ENCODE data around the gene SLC49A4. TPM values are rescaled to one million over a fixed set of nuclear protein-coding genes. Genes with fewer than 3 reads are reported as not detected.

SLC49A4 gene
- total RNA-seq, 1 donor from 2014 or later = 9.2 TPM

DNA sequence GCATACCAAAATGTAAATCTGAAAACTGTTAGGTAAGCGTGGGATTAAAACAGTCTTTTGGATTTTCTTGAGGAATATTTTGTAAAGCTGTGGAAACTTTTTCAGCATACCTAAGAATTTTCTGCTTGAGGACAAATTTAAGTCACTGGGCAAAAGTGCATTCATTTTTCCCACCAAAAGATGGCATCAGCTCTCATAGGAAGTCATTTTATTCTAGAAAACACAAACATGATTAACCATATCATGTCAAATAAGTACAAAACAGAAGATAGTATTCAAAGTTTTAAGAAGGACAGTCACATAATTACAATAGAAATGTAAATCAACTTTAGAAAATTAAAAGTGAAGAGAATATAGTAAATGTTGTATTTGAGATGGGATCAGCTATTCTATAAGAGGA, 63.5 kb downstream of the SLC49A4 start:
- DNase-seq (ENCODE audit: low read depth, low spot score) = no peak

DNA sequence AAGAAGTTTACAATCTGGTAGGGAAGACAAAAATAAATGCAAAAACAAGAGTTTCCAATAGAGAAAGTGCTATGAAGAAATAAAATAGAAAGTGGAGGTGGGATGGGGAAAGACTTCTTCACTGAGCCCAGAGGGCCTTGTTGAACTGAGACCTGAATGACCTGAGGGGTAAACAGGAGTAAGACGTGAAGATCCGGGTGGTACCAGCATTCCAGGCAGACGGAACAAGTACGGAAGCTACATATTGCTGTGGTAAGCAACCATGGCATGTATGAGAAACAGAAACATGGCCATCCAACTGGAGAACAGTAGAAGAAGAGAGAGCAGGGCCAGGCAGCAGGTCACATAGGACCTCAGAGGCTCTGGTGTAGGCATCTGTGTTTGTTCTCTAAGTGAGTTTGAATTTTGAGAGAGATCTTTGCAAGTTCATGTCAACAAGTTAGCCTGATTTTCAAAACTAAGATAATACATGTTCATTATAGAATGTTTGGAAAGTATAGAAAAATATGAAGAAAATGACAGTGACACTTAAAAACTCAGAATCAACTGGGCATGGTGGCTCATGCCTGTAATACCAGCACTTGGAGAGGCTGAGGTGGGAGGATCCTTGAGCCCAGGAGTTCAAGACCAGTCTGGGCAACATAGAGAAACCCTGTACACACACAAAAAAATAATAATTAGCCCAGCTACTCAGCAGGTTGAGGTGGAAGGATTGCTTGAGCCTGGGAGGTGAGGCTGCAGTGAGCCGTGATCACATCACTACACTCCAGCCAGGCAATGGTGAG, 64.3 kb downstream of the SLC49A4 start:
- DNase-seq (ENCODE audit: low read depth, low spot score) = no peak

DNA sequence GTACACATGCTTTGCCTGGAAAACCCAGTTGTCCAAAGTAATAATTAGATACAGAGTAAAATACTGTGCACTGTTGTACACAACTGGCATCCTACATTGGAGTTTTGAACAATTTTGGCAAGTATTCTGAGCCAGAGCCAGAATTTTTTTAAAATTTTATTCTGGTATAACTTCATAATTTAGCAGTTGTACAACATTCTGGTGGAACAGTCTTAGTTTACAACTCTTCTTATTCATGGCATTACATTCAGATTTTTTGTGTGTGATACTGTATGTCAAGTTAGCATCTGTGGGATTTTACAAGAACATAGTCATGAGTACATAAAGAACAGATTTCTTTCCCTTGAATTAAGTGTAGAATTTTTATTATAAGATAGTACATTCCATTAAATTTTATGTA, 67.5 kb downstream of the SLC49A4 start:
- no peak for DNase-seq (ENCODE audit: low read depth, low spot score)

DNA sequence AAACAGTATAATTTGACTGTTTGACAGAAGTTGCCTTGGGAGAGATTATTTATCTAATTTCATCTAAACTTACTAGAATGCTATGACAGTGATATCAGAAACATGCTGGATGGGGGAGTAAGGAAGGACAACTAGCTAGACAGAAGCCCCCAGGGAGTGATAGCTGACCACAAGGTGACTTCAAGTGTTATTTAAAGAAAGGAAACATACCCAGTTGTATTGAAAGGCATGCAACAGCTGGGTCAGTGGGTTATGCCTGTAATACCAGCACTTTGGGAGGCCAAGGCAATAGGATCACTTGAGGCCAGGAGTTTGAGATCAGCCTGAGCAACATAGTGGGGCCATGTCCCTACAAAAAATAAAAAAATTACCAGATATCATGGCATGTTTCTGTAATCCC, 69.6 kb downstream of the SLC49A4 start:
- DNase-seq (ENCODE audit: low read depth, low spot score) = no peak

DNA sequence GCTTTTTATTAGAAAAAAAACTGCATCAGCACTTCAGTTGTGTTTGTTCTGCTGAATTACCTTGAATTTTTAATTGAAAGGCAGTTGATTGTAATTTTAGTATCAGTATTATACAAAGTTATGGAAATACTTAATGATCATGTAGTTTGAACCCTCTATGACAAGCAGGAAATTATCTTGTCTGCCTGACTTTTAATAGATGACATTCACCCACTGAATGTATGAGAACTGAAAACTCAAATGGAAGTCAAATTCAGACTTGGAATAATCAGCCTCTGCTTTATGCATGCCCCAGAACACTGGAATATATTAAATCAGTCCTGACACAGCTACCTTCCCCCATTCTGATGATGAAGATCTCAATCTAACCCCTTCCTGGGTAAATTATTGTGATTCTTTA, 73.5 kb downstream of the SLC49A4 start:
- DNase-seq (ENCODE audit: low read depth, low spot score) = no peak

DNA sequence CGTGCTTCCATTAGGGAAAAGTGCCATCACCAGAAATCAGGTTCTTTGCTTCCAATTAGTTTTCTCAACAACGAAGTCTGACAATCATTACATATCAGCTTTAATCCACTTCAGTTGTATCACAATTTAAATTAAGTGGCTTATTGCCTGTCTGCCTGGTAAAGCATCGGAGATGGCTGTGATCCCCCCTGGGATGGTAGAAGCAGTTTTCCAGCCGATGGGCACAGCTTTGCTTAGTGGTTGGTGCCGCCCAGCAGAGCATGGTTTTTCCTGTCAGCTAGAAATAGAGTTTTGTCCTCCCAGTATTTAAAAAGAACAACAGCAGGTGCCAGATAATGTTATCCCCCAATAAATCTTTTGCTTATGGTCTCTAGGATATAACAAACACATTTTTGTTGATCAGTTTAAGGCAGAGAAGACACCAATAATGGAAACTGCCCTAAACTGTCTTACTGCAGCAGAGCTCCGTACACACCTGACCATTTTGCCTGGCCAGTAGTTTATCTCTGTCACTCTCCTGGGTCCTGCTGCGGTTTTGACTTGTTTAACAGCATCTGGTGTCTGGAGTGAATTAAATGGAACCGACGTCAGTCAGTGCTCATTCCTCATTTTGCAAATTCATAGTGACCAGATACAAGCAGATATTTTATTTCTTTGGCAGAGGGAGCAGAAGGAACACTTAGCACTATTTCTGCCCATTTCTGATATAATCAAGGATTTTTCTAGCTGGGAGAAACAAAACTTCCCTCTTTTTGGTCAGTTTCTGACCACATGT, 79.1 kb downstream of the SLC49A4 start:
- no peak for DNase-seq (ENCODE audit: low read depth, low spot score)

DNA sequence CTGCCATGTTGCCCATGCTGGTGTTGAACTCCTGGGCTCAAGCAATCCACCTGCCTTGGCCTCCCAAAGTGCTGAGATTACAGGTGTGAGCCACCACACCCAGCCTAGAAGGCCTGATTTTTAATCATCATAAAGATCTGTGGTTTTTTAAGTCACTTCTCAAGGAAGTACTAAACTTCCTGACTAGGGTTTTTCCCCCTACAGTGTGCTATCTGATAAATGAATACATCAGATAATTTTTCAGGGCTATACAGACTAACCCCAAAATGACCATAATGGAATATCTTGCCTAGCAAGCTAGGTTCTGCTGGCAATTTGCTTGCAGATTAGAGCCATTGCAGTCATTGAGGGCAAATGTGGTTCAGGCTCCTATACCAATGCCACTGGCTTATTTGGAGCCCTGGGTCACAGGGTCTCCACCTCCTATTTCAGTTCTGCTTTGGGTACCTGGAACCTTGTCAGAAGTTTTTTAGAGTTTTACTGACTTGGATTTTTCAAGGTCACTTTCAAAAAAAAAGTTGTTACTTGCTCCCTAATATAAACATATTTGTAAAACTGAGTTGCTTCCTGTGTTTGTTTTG, 80.8 kb downstream of the SLC49A4 start:
- DNase-seq (ENCODE audit: low read depth, low spot score) = no peak

DNA sequence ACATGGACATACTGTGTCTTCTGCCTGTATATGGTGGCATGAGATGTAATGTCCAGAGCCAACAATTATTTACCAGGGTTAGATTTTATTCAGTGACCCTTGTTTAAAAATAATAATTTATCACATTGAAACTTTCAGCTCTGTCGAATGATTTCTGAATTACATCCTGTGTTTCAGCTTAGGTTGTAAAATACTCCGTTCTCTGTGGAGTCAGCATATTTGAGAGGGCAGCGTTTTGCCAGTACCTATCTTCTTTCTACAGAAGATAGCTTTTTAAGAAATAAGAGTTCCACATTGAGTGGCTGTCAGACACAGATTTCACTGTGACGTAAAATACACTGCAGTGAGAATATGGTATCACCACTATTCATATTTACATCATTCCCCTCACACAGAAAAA, 85.3 kb downstream of the SLC49A4 start:
- DNase-seq (ENCODE audit: low read depth, low spot score) = no peak

DNA sequence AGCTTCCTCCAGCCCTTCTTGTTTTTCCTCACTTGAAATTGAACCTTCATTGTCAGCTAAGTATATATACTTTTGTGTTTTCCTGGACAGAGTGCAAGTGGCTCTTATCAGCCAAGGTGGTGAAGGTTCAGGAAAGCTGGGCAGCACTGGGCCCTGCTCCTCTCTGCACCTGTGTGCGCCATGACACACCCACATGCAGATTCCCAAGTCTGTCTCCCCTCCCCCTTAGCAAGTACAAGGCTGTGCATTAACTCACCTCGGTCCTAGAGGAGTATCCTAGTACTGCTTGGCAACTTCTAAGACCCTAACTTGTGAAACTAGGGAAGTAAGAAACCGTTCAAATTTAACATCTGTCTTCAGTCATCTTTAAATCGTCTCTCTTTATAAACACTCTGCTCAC, 85.8 kb downstream of the SLC49A4 start:
- DNase-seq (ENCODE audit: low read depth, low spot score) = no peak

DNA sequence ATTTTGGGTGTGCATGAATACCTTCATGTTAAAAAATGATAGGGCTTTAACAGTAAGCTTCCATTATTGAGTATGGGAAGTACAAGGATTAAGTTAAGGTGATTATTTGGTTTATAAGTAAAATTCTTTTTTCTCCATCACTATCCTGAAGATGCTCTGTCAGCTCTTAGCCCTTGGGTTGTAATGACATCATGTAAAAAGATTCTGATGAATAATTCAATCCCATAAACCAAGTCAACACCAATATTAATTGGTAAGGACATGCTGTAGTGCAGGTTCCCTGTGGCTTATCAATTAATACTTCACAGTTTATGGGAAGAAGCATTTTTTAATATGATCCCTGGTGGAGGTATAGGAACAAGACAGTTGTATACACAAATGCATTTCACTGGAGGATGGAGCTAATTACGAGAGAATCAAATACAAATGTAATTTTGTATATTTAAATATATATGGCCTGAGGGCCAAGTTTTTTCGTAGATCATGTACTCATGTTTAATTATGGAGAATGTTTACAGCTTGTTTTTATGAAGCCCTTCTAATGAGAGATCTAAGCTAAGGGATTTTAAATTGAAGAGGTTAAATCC, 87.6 kb downstream of the SLC49A4 start:
- no peak for DNase-seq (ENCODE audit: low read depth, low spot score)

DNA sequence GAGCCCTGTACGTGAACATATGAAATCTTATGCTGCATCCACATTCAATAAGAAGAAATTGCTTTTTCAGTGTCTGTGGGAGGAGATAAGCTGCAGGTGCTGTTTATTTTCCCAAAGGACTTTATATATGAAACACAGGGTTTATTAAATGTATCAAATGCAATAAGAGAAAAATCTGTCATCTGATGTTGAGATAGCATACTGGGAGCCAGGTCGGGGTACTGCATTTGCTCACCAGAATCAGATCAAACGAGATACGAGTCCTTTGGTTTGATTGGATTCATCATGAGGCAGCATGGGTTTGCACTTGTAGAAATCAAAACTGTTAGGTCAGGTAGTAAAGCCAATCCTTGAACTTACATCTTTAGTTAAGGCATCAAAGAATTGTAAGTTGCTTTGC, 91.4 kb downstream of the SLC49A4 start:
- no peak for DNase-seq (ENCODE audit: low read depth, low spot score)

DNA sequence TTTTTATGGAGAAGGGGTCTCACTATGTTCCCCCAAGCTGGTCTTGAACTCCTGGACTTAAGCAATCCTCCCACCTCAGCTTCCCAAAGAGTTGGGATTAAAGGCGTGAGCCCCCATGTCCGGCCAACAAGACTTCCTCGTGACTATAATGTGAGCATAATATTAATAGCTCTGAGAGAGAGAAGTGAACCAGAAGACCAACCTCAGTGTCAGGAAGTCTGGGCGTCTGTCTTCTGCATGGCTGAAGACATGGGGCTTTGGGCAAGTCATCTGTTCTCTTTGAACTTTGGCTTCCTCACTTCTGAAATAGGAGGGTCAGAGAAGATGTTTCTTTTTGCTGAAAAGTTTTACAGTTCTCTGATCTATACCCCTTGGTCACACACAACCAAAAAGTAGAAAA, 92.1 kb downstream of the SLC49A4 start:
- no peak for DNase-seq (ENCODE audit: low read depth, low spot score)

DNA sequence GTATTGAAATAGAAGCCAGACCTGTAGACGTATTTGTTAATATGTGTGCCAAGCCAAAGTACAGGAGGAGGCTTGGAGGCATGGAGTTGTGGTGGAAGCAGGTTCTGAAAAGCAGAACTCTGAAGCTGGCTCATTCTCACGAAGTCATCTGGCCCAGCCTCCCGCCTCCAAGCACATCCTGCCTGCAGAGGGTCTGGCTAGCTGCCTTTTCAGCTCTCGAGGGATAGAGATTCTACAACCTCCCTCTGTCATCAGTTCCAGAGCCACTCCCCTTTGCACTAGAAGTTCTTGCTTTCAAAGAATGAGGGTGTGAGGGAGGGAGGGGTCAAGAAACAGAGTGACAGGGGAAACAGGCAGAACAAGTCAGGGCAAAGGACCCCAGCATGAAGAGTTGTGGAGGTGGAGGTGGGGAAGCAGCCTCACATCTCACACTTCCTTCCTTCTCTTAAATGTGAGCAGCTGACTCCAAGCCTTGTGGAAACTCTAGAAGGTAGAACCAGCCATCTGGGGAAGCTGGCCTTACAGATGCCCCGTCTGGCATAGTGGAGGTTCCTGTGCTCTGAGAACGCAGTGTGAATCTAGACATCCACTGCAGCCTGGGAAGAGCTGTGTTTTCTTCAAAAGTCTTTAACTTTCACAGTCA, 95.3 kb downstream of the SLC49A4 start:
- no peak for DNase-seq (ENCODE audit: low read depth, low spot score)

DNA sequence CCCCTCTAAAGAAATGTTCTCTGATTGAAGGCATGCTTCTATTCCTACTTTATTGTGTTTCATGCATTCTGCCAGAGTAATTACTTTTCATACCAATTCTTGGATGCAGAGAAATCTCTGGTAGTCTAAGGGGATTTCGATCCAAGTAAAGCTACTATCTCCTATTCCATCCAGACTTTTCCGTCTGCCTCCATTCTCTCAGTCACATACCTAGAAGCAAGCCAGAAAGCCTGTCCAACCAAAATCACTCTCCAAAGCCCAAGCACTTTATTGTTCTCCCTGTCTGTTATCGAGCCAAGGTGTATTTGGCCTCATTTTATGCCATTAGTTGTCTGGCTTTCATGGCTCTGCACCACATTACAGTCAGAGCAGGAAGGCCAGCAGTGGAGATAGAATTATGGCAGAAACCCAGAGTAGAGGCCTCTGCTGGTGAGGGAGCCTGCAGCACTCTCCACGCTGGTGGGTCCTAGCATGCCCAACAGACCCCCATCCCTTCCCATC, 95.9 kb downstream of the SLC49A4 start:
- no peak for DNase-seq (ENCODE audit: low read depth, low spot score)

DNA sequence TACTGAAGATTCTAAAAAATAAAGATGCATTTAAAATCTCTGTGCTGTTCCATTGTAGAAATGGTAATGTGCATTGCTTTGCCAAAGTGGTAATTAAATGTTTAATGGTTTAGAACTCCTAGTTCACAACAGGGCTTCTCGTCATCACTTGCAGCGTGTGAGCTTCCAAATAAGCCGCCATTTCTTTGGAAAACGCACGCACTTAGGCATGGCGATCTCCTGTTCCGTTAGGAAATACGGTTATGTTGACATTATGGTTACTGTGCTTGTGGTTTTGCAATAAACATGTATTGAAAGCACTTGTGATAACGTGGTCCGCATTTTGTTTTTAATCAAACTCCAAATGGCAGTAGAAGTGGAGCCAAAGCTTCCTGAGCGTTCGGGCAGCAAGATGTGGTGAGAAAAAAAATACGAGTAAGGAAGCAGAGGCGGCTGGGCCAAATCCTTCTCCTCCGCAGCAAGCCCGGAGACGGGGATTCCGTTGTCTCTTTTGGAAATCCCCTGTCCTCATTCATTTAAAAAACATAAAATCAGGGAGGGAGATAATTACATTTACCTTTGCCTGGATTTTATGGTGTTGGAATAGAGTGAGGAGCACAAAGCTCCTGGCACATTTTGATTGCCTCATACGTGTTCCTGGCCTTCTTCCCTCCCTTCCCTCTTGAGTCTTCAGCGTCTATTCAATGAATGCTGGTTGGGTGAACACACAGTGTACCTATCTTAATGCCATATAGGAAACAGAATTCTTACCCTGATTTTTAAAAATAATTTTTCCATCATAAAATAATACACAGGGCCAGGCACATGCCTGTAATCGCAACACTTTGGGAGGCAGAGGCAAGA, 97.5 kb downstream of the SLC49A4 start:
- DNase-seq (ENCODE audit: low read depth, low spot score) = no peak

DNA sequence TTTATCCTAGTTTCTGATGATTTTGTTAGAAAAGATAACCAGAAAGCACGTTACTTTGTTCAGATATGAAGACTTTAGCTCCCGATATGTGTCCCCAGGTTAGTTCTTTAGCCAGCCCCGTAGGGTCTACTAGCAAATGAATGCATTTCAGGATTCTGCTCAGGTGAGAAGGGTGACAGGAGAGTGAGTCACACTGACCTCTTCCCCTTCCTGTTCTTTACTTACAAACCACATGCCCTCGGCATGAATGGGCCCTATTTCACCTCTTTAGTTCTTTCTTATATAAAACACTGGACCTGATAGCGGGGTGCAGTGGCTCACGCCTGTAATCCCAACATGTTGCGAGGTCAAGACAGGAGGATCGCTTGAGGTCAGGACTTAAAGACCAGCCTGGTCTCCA, 98.4 kb downstream of the SLC49A4 start:
- DNase-seq (ENCODE audit: low read depth, low spot score) = no peak

DNA sequence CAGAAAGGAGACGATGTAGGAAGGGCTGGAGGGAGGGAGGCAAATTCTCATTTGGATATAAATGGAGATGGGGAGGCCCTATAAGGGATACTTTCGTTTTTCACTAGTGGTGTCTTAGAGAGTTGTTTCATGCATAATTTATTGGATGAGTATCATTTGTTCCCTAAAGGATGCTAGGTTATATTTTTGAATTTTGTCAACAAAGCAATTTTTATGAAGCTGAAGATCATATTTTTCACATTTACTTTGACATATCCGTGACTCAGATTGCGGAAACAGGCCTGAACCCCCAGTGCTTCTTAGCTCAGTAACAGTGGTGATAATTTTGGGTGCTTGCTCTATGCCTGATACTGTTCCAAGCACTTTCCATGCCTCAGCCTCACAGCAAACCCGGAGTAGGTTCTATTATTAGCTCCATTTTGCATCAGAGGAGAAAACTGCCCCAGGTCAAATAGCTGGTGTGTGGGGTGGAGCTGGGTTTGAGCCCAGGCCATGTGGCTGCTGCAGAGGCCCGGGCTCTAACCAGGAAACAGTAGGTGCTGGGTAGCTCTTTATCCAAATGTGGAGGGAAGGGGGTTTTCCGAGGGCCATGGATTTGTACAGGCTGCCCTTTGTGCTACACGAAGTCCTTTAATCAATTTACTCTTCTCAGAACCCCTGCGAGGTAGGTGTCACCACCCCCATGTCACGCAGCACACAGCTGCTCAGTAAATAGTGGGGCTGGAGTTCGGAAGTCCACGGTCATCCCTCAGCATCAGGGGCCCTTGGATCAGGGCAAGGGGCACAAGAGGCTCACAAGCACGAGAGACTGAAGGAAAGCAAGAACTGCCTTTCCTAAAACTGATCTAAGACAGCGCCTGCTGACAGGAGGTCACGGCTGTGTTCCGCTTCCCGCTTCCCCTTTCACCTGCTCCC, 99.1 kb downstream of the SLC49A4 start:
- no peak for DNase-seq (ENCODE audit: low read depth, low spot score)

DNA sequence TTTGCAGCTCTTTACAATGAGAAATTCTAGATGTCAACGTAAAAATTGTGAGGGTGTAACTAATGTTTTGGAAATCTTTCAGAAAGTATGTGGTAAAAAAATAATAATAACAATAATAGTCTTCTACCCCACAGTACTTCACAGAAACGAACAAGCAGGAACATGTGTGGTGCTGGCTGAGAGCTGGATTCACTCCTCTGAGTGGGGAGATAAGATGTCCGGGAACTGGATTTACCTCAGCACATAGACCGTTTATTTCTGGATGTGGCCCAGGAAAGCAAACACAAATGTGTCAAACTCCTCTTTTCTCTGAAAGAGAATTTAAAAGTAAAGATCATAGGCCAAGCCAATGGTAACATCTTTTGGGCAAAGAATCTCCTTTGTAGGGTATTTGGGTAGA, 103.4 kb downstream of the SLC49A4 start:
- DNase-seq (ENCODE audit: low read depth, low spot score) = no peak

DNA sequence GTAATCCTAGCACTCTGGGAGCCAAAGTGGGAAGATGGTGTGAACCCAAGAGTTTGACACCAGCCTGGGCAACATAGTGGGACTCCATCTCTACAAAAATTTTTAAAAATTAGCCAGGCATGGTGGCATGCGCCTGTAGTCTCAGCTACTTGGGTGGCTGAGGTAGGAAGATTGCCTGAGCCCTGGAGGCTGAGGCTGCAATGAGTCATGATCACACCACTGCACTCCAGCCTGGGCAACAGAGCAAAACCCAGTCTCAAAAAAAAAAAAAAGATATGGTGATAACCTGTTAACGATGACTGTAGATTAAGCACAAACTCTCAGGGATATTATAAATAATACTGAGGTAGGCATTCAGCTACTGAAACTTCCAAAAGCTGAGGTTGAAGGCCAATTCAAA, 107.5 kb downstream of the SLC49A4 start:
- no peak for DNase-seq (ENCODE audit: low read depth, low spot score)

DNA sequence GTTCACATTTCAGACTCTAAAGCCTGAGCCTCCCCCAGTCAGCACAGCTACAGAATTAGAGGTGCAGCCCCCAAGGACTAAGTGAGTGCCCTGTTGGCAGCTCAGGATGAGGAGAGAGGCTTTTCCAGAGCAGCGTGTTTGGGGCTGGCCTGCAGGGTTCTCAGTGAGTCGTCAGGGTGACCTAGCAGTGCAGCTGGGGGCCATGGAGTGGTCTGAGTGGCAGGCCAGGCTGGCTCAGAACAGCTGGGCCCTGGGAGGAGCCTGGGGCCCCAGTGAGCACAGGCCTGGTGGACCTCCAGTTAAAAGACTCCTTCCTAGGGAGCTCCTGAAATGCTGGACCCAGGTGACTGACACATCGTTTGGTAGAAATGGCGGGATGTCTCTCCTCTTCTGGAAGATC, 108.3 kb downstream of the SLC49A4 start:
- no peak for DNase-seq (ENCODE audit: low read depth, low spot score)
